Endodermal cell (in vitro differentiated cells): ENCODE measurements around the gene TIMM50. TPM values are rescaled to one million over a fixed set of nuclear protein-coding genes. Genes with fewer than 3 reads are reported as not detected.
"Not testable (repeated sequence)": the region's sequence is repeated elsewhere in the genome, so short reads cannot be mapped to it uniquely, and the experiment has no call there.

Experiments used
- DNase-seq: peaks from one replicate; pipeline ENCODE4 v3.0.0-alpha.2; 2017
- H3K27ac ChIP-seq: 2 replicates; pipeline ENCODE4 v1.5.1; 2013; ENCODE audit warnings: mild to moderate bottlenecking, low read depth, low read length, moderate library complexity
- H3K27me3 ChIP-seq: 2 replicates; pipeline ENCODE4 v1.6.1; 2013; ENCODE audit warnings: mild to moderate bottlenecking, low read length, moderate library complexity; ENCODE audit not compliant: insufficient read depth, control insufficient read depth, poor library complexity, severe bottlenecking
- H3K36me3 ChIP-seq: 2 replicates; pipeline ENCODE4 v1.7.0; 2013; ENCODE audit warnings: mild to moderate bottlenecking, low read length, moderate library complexity; ENCODE audit not compliant: control insufficient read depth, insufficient read depth
- H3K4me1 ChIP-seq: one replicate; pipeline ENCODE4 v1.7.0; 2013; ENCODE audit warnings: low read length; ENCODE audit not compliant: control insufficient read depth, insufficient read depth
- H3K4me3 ChIP-seq: 2 replicates; pipeline ENCODE4 v1.5.1; 2013; ENCODE audit warnings: mild to moderate bottlenecking, low read length, moderate library complexity
- H3K9ac ChIP-seq: 2 replicates; pipeline ENCODE4 v1.6.1; 2013; ENCODE audit warnings: mild to moderate bottlenecking, low read length, moderate library complexity; ENCODE audit not compliant: poor library complexity, severe bottlenecking; ENCODE audit errors: extremely low read depth
- H3K9me3 ChIP-seq: 2 replicates; pipeline ENCODE4 v1.6.1; 2013; ENCODE audit warnings: mild to moderate bottlenecking, low read length, moderate library complexity; ENCODE audit not compliant: control insufficient read depth
- H3K27ac Mint-ChIP-seq: 2 replicates; pipeline ENCODE4 v1.8.0; 2020; ENCODE audit warnings: mixed read lengths
- H3K27me3 Mint-ChIP-seq: 2 replicates; pipeline ENCODE4 v1.8.0; 2021; ENCODE audit warnings: mild to moderate bottlenecking, mixed read lengths; ENCODE audit not compliant: insufficient read depth
- H3K36me3 Mint-ChIP-seq: 2 replicates; pipeline ENCODE4 v1.8.0; 2020; ENCODE audit warnings: low read depth, mixed read lengths
- H3K4me1 Mint-ChIP-seq: 2 replicates; pipeline ENCODE4 v1.8.0; 2020; ENCODE audit warnings: mixed read lengths
- H3K4me3 Mint-ChIP-seq: 2 replicates; pipeline ENCODE4 v1.8.0; 2020; ENCODE audit warnings: mild to moderate bottlenecking, moderate library complexity, mixed read lengths
- H3K9me3 Mint-ChIP-seq: 2 replicates; pipeline ENCODE4 v1.8.0; 2020; ENCODE audit warnings: mild to moderate bottlenecking, mixed read lengths
- WGBS, 2 experiments: methylation state at CpG; one replicate each; pipeline versions ENCODE4 v1.1.5 to v1.1.7; 2013; ENCODE audit warnings: missing lambda C conversion rate in 2 of 2, mixed read lengths in 1 of 2; ENCODE audit not compliant: insufficient coverage in 1 of 2, insufficient read length in 1 of 2; 5-methylcytosine and 5-hydroxymethylcytosine counted together
- total RNA-seq, 2 donors: library from RNA; stranded (reverse); fragmentation: NEBNext Ultra II Directional in 1 of 2; extraction: Animal tissue kit (Norgen Biotek cat#: 25700) in 1 of 2; gene quantifications; 2 replicates in 1 of 2; 3 replicates in 1 of 2; pipeline ENCODE4 v1.2.1, GENCODE V29; 2021
- TF ChIP-seq, protein P1 (sequence below): fragments of 200-600 bp; sonication (generic); conservative IDR thresholded peaks from 2 replicates; pipeline ENCODE4 v1.5.0; 2021; ENCODE audit warnings: antibody characterized with exemption, mild to moderate bottlenecking

The TIMM50 gene
- total RNA-seq, 2 donors from 2014 or later: 87.8 to 94.6 TPM

DNA sequence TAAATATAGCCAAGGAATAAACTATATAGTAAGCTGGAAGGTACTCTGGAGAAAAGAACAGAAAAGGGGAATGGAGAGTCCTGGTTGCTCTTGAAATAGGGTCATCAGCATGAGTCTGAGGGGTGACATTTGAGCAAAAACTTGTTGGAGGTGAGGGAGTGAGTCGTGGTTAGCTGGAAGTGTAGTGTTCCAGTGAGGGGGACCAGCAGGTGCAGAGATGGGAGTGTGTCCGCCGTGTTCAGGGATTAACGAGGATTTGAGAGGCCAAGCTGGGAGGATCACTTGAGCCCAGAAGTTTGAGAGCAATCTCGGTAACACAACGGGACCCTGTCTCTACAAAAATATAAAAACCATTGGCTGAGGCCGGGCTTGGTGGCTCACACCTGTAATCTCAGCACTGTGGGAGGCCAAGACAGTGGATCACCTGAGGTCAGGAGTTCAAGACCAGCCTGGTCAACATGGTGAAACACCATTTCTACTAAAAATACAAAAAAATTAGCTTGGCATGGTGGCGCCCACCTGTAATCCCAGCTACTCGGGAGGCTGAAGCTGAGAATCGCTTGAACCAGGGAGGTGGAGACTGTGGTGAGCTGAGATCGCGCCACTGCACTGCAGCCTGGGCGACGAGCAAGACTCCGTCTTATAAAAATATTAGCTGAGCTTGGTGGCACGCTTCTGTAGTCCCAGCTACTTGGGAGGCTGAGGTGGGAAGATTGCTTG lies 34.1 kb upstream of the TIMM50 start:
- peak overlapping the region; percentile 95 for H3K4me3 Mint-ChIP-seq
- peak overlapping the region; percentile 94 for H3K27ac Mint-ChIP-seq
- no peaks in the 10 kb centered on the region for H3K9me3 Mint-ChIP-seq
- H3K27me3 Mint-ChIP-seq: peaks cover 8% of the 10 kb centered on the region
- peaks cover 10% of the 10 kb centered on the region for H3K4me1 Mint-ChIP-seq
- no peaks in the 10 kb centered on the region for H3K9me3 ChIP-seq
- H3K4me1 ChIP-seq: no peaks in the 10 kb centered on the region
- WGBS, 2 experiments: 81 to 94% methylated on average over 10 to 16 of the region's 16 CpGs
- peaks cover 25% of the 10 kb centered on the region for H3K36me3 ChIP-seq
- peaks cover 33% of the 10 kb centered on the region for H3K36me3 Mint-ChIP-seq
- no peak for DNase-seq
- TF ChIP-seq, protein P1, sequence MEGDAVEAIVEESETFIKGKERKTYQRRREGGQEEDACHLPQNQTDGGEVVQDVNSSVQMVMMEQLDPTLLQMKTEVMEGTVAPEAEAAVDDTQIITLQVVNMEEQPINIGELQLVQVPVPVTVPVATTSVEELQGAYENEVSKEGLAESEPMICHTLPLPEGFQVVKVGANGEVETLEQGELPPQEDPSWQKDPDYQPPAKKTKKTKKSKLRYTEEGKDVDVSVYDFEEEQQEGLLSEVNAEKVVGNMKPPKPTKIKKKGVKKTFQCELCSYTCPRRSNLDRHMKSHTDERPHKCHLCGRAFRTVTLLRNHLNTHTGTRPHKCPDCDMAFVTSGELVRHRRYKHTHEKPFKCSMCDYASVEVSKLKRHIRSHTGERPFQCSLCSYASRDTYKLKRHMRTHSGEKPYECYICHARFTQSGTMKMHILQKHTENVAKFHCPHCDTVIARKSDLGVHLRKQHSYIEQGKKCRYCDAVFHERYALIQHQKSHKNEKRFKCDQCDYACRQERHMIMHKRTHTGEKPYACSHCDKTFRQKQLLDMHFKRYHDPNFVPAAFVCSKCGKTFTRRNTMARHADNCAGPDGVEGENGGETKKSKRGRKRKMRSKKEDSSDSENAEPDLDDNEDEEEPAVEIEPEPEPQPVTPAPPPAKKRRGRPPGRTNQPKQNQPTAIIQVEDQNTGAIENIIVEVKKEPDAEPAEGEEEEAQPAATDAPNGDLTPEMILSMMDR: no peak
- peak overlapping the region; percentile 96 for H3K9ac ChIP-seq
- no peaks in the 10 kb centered on the region for H3K27me3 ChIP-seq
- H3K27ac ChIP-seq: no peak overlapping the region
- peak overlapping the region; percentile 97 for H3K4me3 ChIP-seq

DNA sequence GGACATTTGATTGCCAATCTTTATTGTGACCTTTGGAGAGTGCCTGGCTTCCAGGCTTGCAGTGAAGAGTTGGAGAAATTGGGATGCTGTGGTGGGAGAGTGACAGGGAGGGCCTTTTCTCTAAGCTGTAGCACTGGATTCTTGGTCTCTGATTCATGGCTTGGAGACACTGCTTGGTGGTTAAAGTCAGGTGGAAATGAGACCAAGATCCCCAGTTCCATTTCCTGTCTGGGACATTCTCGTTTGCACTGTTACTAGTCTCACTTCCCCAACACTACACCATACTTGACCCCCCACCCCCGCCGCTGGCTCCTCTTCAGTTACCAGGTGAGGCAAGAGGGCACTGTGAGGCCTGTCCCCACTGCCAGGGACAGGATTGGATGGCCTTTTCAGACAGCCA lies 32.4 kb upstream of the TIMM50 start:
- WGBS, 2 experiments: 96% methylated on average over 3 of the region's 3 CpGs; no CpG with 5 or more reads in 1 of the 2 experiments
- peaks cover 48% of the 10 kb centered on the region for H3K36me3 Mint-ChIP-seq
- H3K27ac Mint-ChIP-seq: no peak overlapping the region
- no peak overlapping the region for H3K4me3 Mint-ChIP-seq
- Histone ChIP-seq H3K36me3 (peaks cover 41% of the 10 kb centered on the region), H3K4me1 (no peaks in the 10 kb centered on the region), H3K4me3 (no peak overlapping the region), H3K27ac (no peak overlapping the region), H3K9ac (no peak overlapping the region), H3K27me3 (no peaks in the 10 kb centered on the region), H3K9me3 (no peaks in the 10 kb centered on the region)
- TF ChIP-seq, protein P1: no peak
- H3K27me3 Mint-ChIP-seq: no peaks in the 10 kb centered on the region
- H3K9me3 Mint-ChIP-seq: no peaks in the 10 kb centered on the region
- peaks cover 10% of the 10 kb centered on the region for H3K4me1 Mint-ChIP-seq
- no peak for DNase-seq

DNA sequence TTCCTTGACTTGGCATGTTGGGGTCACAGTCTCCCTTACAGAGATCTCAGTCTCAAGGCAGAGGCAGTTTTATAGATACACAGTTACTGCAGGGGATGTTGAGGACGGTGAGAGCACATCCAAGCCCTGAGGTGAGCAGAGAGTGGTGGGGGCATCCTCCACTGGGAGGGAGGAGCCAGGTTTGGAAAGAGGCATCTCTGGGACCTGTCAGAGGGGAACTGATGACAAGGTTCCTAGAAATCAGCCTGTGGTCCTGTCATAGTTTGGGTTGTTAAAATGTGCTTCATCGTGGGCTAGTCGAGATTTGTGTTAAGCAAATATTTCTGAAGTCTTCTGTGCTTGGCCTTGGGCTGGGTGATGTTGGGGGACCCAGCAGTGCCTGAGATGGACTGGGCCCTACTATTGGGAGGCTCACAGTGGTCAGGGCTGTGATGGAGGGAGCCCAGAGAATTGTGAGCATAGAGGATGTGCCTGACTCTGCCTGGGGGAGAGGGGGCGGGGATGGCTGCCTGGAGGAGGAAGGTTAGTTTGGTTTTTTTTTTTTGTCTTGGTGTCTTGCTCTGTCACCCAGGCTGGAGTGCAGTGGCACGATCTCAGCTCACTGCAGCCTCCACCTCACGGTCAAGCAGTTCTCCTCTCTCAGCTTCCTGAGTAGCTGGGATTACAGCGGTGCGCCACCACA lies 31.4 kb upstream of the TIMM50 start:
- H3K4me3 ChIP-seq: no peak overlapping the region
- Mint-ChIP-seq H3K4me1 (peaks cover 10% of the 10 kb centered on the region), H3K36me3 (peaks cover 56% of the 10 kb centered on the region), H3K4me3 (no peak overlapping the region), H3K27ac (peak overlapping the region; percentile 68), H3K27me3 (no peaks in the 10 kb centered on the region), H3K9me3 (no peaks in the 10 kb centered on the region)
- H3K27me3 ChIP-seq: no peaks in the 10 kb centered on the region
- WGBS, 2 experiments: 94% methylated on average over 8 of the region's 8 CpGs
- TF ChIP-seq, protein P1: no peak
- no peaks in the 10 kb centered on the region for H3K9me3 ChIP-seq
- DNase-seq: no peak
- no peak overlapping the region for H3K9ac ChIP-seq
- H3K36me3 ChIP-seq: peaks cover 48% of the 10 kb centered on the region
- no peak overlapping the region for H3K27ac ChIP-seq
- H3K4me1 ChIP-seq: no peaks in the 10 kb centered on the region

DNA sequence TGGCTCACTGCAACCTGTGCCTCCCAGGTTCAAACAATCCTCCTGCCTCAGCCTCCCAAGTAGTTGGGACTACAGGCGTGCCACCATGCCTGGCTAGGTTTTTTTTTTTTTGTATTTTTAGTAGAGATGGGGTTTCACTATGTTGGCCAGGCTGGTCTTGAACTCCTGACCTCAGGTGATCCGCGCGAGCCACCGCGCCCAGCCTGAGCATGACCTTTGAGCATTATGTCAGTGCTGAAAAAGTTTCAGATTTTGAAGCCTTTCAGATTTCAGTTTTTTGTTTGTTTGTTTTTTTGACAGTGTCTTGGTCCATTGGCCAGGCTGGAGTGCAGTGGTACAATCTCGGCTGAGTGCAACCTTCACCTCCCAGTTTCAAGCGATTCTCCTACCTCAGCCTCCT lies 29.4 kb upstream of the TIMM50 start:
- H3K27ac Mint-ChIP-seq, H3K4me3 Mint-ChIP-seq: not testable (repeated sequence)
- peaks cover 64% of the 10 kb centered on the region for H3K36me3 Mint-ChIP-seq

More for the DNA sequence above, 29.4 kb upstream of the TIMM50 start:
- H3K9me3 Mint-ChIP-seq, H3K9ac ChIP-seq, H3K4me3 ChIP-seq, DNase-seq, H3K9me3 ChIP-seq, H3K4me1 ChIP-seq, H3K27ac ChIP-seq, H3K4me1 Mint-ChIP-seq, H3K27me3 ChIP-seq, H3K27me3 Mint-ChIP-seq: not testable (repeated sequence)
- WGBS, 2 experiments: 91 to 93% methylated on average over 7 to 8 of the region's 8 CpGs
- peaks cover 55% of the 10 kb centered on the region for H3K36me3 ChIP-seq
